Cardiac muscle cell (in vitro differentiated cells and primary cell): Measurements from ENCODE around the gene MAIP1. TPM values are rescaled to one million over a fixed set of nuclear protein-coding genes. Genes with fewer than 3 reads are reported as not detected.

ENCODE experiments used
- DNase-seq, 2 donors: peaks; one replicate each; pipeline versions ENCODE4 v3.0.0 to v3.0.0-alpha.2; 2010 to 2017; ENCODE audit warnings: low read depth in 1 of 2, low spot score in 1 of 2
- H3K27ac ChIP-seq: fragments of 200-600 bp; sonication (generic); 2 replicates; pipeline ENCODE4 v1.5.1; 2016
- H3K27me3 ChIP-seq: fragments of 200-600 bp; sonication (generic); 2 replicates; pipeline ENCODE4 v1.6.0; 2016; ENCODE audit warnings: control low read depth
- H3K36me3 ChIP-seq: fragments of 200-600 bp; sonication (generic); 2 replicates; pipeline ENCODE4 v1.5.1; 2016; ENCODE audit warnings: control low read depth
- H3K4me1 ChIP-seq: fragments of 200-600 bp; sonication (generic); 2 replicates; pipeline ENCODE4 v1.8.1; 2017; ENCODE audit warnings: low read depth, mild to moderate bottlenecking, mixed run types
- H3K4me3 ChIP-seq: fragments of 200-600 bp; sonication (generic); 2 replicates; pipeline ENCODE4 v1.5.1; 2016; ENCODE audit warnings: mild to moderate bottlenecking
- H3K9me3 ChIP-seq: fragments of 200-600 bp; sonication (generic); 2 replicates; pipeline ENCODE4 v1.5.1; 2017; ENCODE audit warnings: low read depth, mild to moderate bottlenecking, control low read depth
- polyA plus RNA-seq: library from polyadenylated mRNA; unstranded; fragments of >200 nt; fragmentation: Nextera tagmentation; extraction: Ambion mirVana; gene quantifications from 2 replicates; pipeline ENCODE4 v1.2.1, GENCODE V29; 2016
- total RNA-seq: library from RNA; depleted of rRNA; stranded (reverse); fragments of >200 nt; gene quantifications from 2 replicates; pipeline ENCODE4 v1.2.3, GENCODE V29; 2016
- TF ChIP-seq, protein P1 (sequence below): IDR thresholded peaks from 2 replicates; pipeline ENCODE4 v1.5.1; 2012; ENCODE audit warnings: low read depth, mild to moderate bottlenecking, low read length

MAIP1 gene
- total and polyA plus RNA-seq, 2 experiments from 2014 or later: 28.3 to 33.7 TPM

DNA sequence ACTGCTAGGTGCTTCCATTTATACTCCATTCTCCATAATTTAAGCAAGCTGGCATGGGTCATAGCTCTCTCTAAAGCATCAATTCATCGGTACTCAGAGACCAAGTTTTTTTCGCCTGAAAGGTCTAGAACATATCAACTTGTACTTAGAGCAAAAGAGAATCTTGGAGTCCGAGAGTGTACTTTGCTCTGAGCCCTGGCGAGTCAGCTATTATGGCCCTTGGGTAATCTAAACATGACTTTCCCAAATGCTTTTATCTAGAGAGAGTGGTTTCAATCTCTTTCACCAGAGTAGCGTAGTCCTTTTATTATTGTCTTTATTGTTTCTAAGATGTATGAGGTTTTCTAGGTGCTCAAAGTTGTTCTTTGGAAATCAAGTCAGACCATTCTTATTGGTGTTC, 34.4 kb downstream of the MAIP1 start:
- no peak overlapping the region for H3K4me3 ChIP-seq

DNA sequence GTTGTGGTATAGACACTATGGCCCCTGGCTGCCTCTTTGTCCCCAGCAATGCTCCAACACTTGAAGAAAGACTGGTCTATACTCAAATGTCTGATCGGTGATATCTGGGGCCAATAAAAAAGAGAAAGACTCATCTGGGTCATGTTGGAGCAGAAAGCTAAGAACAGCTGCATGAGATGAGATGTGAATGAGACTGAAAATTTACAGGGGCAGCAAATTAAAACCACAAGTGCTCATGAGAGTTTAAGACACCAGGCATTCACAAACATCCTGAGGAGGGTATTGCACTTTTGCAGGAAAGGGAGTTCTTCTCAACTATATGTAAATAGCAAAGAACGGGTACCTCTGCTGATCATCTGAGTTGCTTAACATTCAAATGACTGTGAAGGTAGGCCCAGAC, 36.3 kb downstream of the MAIP1 start:
- no peaks in the 10 kb centered on the region for H3K9me3 ChIP-seq
- no peak overlapping the region for H3K27ac ChIP-seq
- no peaks in the 10 kb centered on the region for H3K36me3 ChIP-seq
- H3K4me1 ChIP-seq: peaks cover 4% of the 10 kb centered on the region
- no peaks in the 10 kb centered on the region for H3K27me3 ChIP-seq
- DNase-seq: no peak
- TF ChIP-seq, protein P1, sequence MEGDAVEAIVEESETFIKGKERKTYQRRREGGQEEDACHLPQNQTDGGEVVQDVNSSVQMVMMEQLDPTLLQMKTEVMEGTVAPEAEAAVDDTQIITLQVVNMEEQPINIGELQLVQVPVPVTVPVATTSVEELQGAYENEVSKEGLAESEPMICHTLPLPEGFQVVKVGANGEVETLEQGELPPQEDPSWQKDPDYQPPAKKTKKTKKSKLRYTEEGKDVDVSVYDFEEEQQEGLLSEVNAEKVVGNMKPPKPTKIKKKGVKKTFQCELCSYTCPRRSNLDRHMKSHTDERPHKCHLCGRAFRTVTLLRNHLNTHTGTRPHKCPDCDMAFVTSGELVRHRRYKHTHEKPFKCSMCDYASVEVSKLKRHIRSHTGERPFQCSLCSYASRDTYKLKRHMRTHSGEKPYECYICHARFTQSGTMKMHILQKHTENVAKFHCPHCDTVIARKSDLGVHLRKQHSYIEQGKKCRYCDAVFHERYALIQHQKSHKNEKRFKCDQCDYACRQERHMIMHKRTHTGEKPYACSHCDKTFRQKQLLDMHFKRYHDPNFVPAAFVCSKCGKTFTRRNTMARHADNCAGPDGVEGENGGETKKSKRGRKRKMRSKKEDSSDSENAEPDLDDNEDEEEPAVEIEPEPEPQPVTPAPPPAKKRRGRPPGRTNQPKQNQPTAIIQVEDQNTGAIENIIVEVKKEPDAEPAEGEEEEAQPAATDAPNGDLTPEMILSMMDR: no peak
- H3K4me3 ChIP-seq: no peak overlapping the region

More for the DNA sequence above, 34.4 kb downstream of the MAIP1 start:
- Histone ChIP-seq H3K9me3 (no peaks in the 10 kb centered on the region), H3K36me3 (no peaks in the 10 kb centered on the region), H3K27ac (no peak overlapping the region), H3K4me1 (peaks cover 4% of the 10 kb centered on the region), H3K27me3 (no peaks in the 10 kb centered on the region)
- DNase-seq: no peak
- TF ChIP-seq, protein P1: no peak

DNA sequence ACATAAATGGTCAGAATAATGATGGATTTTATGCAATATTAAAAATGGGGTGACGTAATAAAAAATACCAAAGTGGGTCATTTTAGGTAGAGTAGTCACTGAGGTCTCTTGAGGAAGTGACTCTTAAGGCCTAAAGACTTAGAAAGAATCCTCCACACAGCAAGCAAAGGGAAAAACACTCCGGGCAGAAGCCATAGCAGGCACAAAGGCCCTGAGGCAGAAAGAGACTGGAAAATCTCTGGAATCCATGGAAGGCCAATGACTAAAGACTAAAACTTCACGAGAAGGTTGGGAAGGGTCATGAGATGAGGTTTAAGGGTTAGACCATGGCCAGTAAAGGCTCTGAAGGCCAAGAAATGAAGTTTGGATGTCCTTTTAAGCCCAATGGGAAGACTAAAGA, 36.9 kb downstream of the MAIP1 start:
- H3K27ac ChIP-seq: no peak overlapping the region
- TF ChIP-seq, protein P1: no peak
- H3K9me3 ChIP-seq: no peaks in the 10 kb centered on the region
- no peak for DNase-seq
- peaks cover 4% of the 10 kb centered on the region for H3K4me1 ChIP-seq
- no peaks in the 10 kb centered on the region for H3K27me3 ChIP-seq
- H3K36me3 ChIP-seq: no peaks in the 10 kb centered on the region
- no peak overlapping the region for H3K4me3 ChIP-seq

DNA sequence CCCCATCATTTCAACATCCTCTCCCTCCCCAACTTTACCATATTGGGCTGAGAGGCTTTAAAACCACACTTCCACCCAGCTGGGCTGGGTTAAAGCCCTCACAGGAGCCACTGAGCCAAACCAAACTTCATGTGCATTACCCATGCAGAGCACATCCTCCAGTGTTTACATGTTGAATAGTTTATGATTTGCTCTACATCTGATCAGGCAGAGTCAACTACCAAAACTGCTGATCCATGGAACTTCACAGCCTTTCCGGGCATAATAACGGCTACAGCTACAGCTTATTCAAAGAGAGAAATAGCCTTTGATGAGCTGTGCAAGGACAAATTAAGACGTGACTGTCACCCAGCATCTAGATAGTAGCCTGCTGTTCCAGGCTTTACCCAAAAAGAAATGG, 39.0 kb downstream of the MAIP1 start:
- Histone ChIP-seq H3K27me3 (no peaks in the 10 kb centered on the region), H3K27ac (no peak overlapping the region), H3K36me3 (no peaks in the 10 kb centered on the region), H3K9me3 (no peaks in the 10 kb centered on the region), H3K4me3 (no peak overlapping the region), H3K4me1 (no peaks in the 10 kb centered on the region)
- TF ChIP-seq, protein P1: no peak
- DNase-seq: no peak

DNA sequence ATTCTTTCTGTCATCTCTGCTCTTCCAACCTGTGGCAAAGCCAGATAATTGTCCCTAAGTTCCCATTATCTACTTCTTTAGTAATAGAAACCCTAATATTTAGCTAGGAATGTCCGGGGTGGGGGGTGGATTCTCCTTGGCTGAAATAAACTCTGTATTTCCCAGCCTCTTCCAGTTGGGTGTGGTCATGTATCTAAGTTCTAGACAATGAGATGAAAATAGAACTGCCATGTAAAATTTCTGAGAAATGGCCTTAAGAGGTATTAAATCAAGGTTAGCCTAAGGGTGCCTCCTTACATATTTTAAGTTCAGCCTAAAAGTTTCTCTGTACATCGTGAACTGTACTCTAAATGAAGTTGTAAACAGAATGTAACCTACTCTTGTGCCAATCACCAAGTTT, 39.5 kb downstream of the MAIP1 start:
- no peak overlapping the region for H3K4me3 ChIP-seq
- TF ChIP-seq, protein P1: no peak
- H3K9me3 ChIP-seq: no peaks in the 10 kb centered on the region

DNA sequence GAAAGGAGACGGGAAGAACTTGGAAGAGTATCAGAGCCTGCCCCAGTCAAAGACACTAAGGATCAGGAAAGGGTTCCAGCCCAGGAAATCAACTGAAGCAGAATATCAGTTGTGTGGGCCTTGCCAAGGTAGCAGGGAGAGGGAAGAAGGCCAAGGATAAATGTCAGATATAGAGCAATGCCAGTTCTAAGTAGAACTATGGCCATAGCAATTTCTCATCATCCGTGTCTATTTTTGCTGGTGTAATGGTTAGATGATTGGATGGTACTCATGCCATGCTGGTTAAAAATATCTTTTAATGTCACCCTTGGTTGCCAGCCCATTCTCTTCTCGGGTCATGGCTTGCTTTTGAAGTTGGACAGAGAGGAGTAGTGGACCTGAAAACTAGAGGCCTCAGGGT, 41.9 kb downstream of the MAIP1 start:
- H3K36me3 ChIP-seq: no peaks in the 10 kb centered on the region
- TF ChIP-seq, protein P1: no peak
- H3K27ac ChIP-seq: no peak overlapping the region
- H3K4me1 ChIP-seq: no peaks in the 10 kb centered on the region
- H3K27me3 ChIP-seq: no peaks in the 10 kb centered on the region
- H3K4me3 ChIP-seq: no peak overlapping the region
- no peak for DNase-seq
- H3K9me3 ChIP-seq: no peaks in the 10 kb centered on the region

More for the DNA sequence above, 39.5 kb downstream of the MAIP1 start:
- Histone ChIP-seq H3K36me3 (no peaks in the 10 kb centered on the region), H3K27ac (no peak overlapping the region), H3K4me1 (no peaks in the 10 kb centered on the region), H3K27me3 (no peaks in the 10 kb centered on the region)
- no peak for DNase-seq
